Mononuclear cell (primary cell): ENCODE data around the gene GBF1. TPM values are rescaled to one million over a fixed set of nuclear protein-coding genes. Genes with fewer than 3 reads are reported as not detected.
A peak's percentile ranks its signal among the peaks of the same experiment; 100 is the strongest.

Source experiments
- H3K27me3 ChIP-seq: 2 replicates; pipeline ENCODE4 v1.6.0; 2011; ENCODE audit warnings: low read length, control low read depth; ENCODE audit not compliant: insufficient read depth
- H3K4me1 ChIP-seq: 2 replicates; pipeline ENCODE4 v1.5.1; 2011; ENCODE audit warnings: mild to moderate bottlenecking, low read length, control low read depth; ENCODE audit not compliant: insufficient read depth
- H3K4me3 ChIP-seq: 2 replicates; pipeline ENCODE4 v1.5.1; 2011; ENCODE audit warnings: mild to moderate bottlenecking, low read length, moderate library complexity
- H3K9me3 ChIP-seq: 2 replicates; pipeline ENCODE4 v1.5.1; 2011; ENCODE audit warnings: low read depth, mild to moderate bottlenecking, control low read depth, low read length
- total RNA-seq: library from RNA; depleted of rRNA; stranded (reverse); fragments of >200 nt; gene quantifications from one replicate; pipeline ENCODE4 v1.2.3, GENCODE V29; 2012

GBF1 gene
- total RNA-seq, 1 donor: 16.7 TPM

DNA sequence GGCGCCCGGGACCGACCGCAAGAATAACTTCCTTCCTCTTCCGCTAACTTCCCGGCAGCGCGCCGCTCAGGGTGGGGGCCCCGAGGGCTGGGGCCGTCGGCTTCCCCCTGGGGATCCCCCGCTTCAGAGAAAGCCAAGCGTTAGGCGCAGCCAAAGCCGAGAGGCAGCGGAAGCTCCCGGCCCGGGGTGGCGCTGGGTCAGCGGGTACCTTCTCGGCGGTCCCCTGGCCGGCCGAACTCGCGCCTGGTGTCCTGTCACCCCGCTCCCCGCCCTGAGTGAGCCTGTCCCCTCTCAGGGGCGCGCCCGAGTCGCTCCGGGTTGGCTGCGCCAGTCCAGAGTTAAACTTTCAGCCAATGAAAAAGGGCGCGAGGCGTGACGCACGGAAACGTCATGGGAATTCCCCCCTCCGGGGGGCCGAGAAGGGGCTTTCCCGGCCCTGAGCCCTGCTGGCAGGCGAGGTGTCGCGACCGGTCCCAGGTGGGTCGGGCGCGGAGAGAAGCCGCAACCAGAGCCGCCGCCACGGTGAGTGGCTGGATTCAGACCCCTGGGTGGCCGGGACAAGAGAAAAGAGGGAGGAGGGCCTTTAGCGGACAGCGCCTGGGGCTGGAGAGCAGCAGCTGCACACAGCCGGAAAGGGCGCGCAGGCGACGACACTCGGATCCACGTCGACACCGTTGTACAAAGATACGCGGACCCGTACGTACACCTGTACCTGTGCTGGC is 148.9 kb downstream of the GBF1 start:
- H3K4me3 ChIP-seq: peak overlapping the region; percentile 88
- H3K27me3 ChIP-seq: no peaks in the 10 kb centered on the region
- no peaks in the 10 kb centered on the region for H3K9me3 ChIP-seq
- H3K4me1 ChIP-seq: peaks cover 40% of the 10 kb centered on the region

DNA sequence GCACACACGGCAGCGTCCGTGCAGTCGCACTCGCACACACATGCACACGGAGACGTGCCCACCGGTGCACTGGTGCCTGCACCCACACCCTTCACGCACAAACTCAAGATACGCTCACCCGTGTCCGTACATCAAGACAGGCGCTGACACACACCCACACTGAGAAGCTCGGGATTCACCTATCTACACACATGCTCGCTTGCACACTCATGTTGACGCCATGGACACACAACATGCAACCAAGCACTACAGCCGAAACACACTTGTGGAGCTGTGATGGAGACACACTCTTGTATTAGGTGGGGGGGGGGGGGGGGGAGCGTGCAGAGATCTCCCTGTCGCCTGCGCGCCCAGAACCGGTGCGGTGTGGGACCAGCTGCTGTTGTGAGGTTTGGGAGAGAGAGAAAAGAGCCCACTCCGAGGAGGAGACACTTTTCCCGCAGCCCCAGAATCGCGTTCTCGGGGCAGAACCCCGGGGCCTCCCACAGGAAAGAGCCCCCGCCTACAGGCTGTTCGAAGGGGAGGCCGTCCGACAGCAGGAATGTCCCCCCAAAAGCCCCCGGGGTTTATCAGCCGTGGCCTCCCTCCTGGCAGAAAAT is 149.6 kb downstream of the GBF1 start:
- H3K4me1 ChIP-seq: peaks cover 46% of the 10 kb centered on the region
- peak overlapping the region; percentile 88 for H3K4me3 ChIP-seq
- no peaks in the 10 kb centered on the region for H3K9me3 ChIP-seq
- no peaks in the 10 kb centered on the region for H3K27me3 ChIP-seq

DNA sequence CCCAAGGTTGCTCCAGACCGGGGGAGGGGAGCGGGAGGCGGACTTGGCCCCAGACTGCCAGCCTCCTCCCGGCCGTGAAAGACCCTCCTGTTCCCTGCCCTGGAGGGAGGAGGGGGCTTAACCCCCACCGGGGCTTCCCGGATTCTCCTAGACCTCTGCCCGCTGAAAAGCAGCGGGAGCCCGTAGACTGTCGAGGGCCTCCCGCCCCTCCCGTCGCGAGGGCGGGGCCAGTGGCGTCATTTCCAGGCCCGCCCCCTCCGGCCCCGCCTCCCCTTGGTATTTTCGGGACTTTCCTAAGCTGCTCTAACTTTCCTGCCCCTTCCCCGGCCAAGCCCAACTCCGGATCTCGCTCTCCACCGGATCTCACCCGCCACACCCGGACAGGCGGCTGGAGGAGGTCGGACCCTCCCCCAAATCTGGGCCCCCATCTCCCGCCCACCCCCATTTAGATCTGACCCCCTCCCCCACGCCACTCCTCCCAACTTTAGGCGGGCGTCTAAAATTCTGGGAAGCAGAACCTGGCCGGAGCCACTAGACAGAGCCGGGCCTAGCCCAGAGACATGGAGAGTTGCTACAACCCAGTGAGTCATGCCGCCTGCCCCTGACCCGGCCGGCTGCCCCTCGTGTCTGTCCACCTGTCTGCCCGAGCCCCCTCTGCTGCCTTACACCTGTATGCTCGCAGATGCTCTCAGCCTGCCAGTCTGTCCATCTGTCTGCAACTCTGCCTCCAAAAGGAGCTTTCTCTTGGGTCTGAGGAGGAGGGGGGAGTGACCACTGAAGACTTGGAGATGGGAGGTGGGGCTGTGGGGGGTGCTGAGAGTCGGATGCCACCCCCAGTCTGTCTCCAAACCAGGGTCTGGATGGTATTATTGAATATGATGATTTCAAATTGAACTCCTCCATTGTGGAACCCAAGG is 150.3 kb downstream of the GBF1 start, which contains the start of gene NFKB2:
Gene NFKB2 (plus strand): TSS at position 306 of the 917 bp plus-strand sequence. CDS start 255 bp downstream, at position 561.
- Histone ChIP-seq H3K9me3 (no peaks in the 10 kb centered on the region), H3K4me3 (peak within 1 kb of the TSS; percentile 88), H3K4me1 (peaks cover 49% of the 10 kb centered on the region), H3K27me3 (no peaks in the 10 kb centered on the region)

DNA sequence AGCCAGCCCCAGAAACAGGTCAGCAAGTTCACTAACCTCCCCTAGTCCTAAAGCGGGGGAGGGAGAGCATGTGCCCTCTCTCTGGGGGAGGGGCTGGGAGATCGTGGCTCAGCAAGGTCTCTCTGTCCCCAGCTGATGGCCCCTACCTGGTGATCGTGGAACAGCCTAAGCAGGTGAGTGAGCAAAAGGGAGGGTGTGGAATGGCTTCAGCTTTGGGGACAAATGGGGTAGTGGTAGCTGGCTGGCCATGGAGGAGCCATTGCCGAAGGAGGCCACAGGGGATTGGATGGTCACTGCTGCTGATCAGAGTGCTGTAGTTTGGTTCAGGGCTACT is 151.0 kb downstream of the GBF1 start:
- peak overlapping the region; percentile 88 for H3K4me3 ChIP-seq
- peaks cover 49% of the 10 kb centered on the region for H3K4me1 ChIP-seq
- no peaks in the 10 kb centered on the region for H3K9me3 ChIP-seq
- no peaks in the 10 kb centered on the region for H3K27me3 ChIP-seq

DNA sequence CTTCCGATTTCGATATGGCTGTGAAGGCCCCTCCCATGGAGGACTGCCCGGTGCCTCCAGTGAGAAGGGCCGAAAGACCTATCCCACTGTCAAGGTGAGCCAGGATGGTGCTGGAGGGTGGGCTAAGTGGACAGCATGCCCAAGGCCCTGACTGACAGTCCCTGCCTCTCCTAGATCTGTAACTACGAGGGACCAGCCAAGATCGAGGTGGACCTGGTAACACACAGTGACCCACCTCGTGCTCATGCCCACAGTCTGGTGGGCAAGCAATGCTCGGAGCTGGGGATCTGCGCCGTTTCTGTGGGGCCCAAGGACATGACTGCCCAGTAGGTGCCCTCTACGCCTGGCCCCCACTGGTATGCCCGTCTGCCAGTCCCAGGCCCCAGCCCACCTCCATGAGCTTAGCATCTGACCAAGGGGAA is 151.4 kb downstream of the GBF1 start:
- Histone ChIP-seq H3K27me3 (no peaks in the 10 kb centered on the region), H3K9me3 (no peaks in the 10 kb centered on the region), H3K4me3 (no peak overlapping the region), H3K4me1 (peaks cover 49% of the 10 kb centered on the region)

DNA sequence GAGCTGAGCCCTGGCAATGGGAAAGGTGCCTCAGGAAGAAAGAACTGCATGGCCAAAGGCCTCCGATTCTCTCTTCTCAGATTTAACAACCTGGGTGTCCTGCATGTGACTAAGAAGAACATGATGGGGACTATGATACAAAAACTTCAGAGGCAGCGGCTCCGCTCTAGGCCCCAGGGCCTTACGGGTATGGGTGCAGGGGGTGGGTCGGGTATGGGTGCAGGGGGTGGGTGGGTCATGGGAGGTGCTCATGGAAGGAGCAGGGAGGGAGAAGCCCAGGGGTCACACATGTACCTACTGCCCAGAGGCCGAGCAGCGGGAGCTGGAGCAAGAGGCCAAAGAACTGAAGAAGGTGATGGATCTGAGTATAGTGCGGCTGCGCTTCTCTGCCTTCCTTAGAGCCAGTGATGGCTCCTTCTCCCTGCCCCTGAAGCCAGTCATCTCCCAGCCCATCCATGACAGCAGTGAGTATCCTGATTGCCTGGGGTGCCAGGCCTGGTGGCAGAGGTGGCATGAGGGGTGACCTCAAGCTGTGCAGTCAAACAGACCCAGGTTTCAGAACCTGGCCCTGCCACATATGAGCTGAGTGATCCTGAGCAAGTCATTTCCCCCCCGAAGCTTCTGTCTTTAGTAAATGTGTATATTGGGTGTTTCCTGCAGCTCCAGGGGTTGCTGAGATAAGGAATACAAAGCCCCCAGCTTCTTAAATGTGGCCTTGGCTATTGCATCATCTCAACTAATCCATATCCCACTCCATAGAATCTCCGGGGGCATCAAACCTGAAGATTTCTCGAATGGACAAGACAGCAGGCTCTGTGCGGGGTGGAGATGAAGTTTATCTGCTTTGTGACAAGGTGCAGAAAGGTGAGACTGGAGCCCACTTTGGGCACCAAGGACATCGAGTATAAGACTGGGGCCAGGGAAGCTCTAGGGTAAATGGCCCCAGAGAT is 152.2 kb downstream of the GBF1 start:
- Histone ChIP-seq H3K4me1 (peaks cover 49% of the 10 kb centered on the region), H3K27me3 (no peaks in the 10 kb centered on the region), H3K4me3 (no peak overlapping the region), H3K9me3 (no peaks in the 10 kb centered on the region)

DNA sequence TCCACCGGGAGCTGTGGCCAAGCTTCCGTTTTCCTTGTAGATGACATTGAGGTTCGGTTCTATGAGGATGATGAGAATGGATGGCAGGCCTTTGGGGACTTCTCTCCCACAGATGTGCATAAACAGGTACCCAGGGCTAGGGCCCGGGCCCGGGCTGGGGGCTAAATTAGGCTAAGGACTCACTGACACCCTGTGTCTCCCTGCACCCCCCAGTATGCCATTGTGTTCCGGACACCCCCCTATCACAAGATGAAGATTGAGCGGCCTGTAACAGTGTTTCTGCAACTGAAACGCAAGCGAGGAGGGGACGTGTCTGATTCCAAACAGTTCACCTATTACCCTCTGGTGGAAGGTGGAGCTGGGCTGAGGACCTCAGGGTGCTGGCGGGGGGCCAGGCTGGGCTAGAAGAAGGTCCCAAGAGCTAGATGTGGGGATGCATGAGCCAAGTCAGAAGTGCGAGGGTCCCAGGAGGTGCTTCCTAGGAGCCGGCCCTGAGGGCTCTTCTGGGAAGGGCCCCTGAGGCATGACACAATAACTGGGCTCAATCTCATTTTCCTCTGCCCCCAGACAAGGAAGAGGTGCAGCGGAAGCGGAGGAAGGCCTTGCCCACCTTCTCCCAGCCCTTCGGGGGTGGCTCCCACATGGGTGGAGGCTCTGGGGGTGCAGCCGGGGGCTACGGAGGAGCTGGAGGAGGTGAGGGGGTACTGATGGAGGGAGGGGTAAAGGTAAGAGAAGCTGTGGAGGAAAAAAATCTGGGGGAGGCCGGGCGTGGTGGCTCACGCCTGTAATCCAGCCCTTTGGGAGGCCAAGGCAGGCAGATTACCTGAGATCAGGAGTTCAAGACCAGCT is 153.1 kb downstream of the GBF1 start:
- Histone ChIP-seq H3K9me3 (no peaks in the 10 kb centered on the region), H3K4me3 (no peak overlapping the region), H3K4me1 (peaks cover 43% of the 10 kb centered on the region), H3K27me3 (no peaks in the 10 kb centered on the region)

DNA sequence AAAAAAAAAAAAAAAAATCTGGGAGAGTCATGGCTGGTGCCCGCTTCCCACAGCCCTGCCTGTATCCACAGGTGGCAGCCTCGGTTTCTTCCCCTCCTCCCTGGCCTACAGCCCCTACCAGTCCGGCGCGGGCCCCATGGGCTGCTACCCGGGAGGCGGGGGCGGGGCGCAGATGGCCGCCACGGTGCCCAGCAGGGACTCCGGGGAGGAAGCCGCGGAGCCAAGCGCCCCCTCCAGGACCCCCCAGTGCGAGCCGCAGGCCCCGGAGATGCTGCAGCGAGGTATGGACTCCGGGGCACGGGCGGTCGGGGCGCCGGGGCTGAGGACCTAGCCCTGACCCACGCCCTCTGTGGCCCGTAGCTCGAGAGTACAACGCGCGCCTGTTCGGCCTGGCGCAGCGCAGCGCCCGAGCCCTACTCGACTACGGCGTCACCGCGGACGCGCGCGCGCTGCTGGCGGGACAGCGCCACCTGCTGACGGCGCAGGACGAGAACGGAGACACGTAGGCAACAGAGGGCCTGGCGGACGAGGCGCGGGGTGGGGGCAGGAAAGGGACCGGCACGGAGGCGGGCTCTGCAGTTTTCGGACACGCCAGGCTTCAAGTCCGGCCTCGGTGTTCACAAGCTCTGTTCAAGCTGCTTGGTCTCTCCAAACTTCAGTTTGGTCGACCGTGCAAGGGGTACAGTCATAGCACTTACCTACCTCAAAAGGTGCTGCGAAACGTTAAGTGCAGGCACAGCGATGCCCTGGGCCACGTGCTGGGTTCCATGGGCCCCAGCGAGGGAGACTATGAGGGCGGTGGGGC is 154.1 kb downstream of the GBF1 start:
- H3K9me3 ChIP-seq: no peaks in the 10 kb centered on the region
- no peaks in the 10 kb centered on the region for H3K27me3 ChIP-seq
- peak overlapping the region; percentile 34 for H3K4me3 ChIP-seq
- H3K4me1 ChIP-seq: peaks cover 39% of the 10 kb centered on the region

DNA sequence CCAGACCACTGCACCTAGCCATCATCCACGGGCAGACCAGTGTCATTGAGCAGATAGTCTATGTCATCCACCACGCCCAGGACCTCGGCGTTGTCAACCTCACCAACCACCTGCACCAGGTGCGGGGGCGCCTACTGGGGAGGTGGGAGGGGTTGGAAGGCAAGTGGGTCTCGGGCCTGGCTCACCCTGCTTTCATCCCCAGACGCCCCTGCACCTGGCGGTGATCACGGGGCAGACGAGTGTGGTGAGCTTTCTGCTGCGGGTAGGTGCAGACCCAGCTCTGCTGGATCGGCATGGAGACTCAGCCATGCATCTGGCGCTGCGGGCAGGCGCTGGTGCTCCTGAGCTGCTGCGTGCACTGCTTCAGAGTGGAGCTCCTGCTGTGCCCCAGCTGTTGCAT is 154.7 kb downstream of the GBF1 start:
- Histone ChIP-seq H3K4me1 (peaks cover 39% of the 10 kb centered on the region), H3K4me3 (no peak overlapping the region), H3K9me3 (no peaks in the 10 kb centered on the region), H3K27me3 (no peaks in the 10 kb centered on the region)

DNA sequence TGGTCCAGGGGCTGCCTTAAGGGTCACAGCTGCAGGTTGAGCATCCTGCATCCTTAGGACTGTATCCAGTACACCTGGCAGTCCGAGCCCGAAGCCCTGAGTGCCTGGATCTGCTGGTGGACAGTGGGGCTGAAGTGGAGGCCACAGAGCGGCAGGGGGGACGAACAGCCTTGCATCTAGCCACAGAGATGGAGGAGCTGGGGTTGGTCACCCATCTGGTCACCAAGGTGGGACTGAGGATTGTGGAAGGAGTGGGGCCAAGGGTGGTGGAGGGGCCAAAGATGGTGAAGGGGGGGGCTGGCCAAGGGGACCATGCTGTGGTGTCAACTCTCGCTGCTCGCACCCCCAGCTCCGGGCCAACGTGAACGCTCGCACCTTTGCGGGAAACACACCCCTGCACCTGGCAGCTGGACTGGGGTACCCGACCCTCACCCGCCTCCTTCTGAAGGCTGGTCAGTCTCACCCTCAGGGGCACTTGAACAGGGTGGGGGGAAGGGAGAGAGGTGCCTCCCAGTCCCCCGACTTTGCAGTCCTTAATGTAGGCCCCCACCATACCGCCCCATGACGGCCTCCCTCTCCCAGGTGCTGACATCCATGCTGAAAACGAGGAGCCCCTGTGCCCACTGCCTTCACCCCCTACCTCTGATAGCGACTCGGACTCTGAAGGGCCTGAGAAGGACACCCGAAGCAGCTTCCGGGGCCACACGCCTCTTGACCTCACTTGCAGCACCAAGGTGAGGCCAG is 155.4 kb downstream of the GBF1 start:
- Histone ChIP-seq H3K27me3 (no peaks in the 10 kb centered on the region), H3K9me3 (no peaks in the 10 kb centered on the region), H3K4me1 (peaks cover 39% of the 10 kb centered on the region), H3K4me3 (no peak overlapping the region)

DNA sequence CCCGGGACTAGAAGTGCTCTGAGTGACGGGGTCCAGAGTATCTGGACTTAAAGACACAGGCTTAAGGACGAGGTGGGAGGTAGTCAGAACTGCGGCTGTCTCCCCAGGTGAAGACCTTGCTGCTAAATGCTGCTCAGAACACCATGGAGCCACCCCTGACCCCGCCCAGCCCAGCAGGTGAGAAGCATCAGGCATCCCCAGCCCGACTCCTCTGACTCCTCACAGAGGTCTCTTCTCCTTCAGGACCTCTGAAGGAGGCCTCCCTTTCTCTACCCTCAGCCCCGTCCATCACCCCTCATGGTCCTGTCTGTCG is 156.0 kb downstream of the GBF1 start:
- Histone ChIP-seq H3K27me3 (no peaks in the 10 kb centered on the region), H3K4me1 (peaks cover 33% of the 10 kb centered on the region), H3K4me3 (no peak overlapping the region), H3K9me3 (no peaks in the 10 kb centered on the region)

DNA sequence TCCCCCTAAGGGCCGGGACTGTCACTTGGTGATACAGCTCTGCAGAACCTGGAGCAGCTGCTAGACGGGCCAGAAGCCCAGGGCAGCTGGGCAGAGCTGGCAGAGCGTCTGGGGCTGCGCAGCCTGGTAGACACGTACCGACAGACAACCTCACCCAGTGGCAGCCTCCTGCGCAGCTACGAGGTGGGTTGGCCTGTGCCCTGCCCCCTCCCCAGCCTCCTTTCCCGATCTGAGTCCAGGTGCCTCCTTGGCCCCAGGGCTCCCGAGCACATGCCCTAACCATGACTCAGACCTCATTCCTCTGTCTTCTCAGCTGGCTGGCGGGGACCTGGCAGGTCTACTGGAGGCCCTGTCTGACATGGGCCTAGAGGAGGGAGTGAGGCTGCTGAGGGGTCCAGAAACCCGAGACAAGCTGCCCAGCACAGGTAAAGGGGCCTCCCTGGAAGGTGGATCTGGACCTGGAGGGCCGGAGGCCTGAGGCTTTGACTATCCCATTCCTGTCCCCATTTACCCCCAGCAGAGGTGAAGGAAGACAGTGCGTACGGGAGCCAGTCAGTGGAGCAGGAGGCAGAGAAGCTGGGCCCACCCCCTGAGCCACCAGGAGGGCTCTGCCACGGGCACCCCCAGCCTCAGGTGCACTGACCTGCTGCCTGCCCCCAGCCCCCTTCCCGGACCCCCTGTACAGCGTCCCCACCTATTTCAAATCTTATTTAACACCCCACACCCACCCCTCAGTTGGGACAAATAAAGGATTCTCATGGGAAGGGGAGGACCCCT is 156.6 kb downstream of the GBF1 start:
- peaks cover 27% of the 10 kb centered on the region for H3K4me1 ChIP-seq
- H3K4me3 ChIP-seq: no peak overlapping the region
- no peaks in the 10 kb centered on the region for H3K9me3 ChIP-seq
- H3K27me3 ChIP-seq: no peaks in the 10 kb centered on the region
